Stomach smooth muscle (tissue), 2 donors: ENCODE data around the gene ALPK3.
A peak's percentile ranks its signal among the peaks of the same experiment; 100 is the strongest.
"Not testable (repeated sequence)": the region's sequence is repeated elsewhere in the genome, so short reads cannot be mapped to it uniquely, and the experiment has no call there.

ENCODE experiments used
- H3K27ac ChIP-seq: one replicate; pipeline ENCODE4 v1.7.0; 2013; ENCODE audit warnings: mild to moderate bottlenecking, low read length, inconsistent platforms
- H3K27me3 ChIP-seq, 2 donors: one replicate each; pipeline ENCODE4 v1.7.0; 2013; ENCODE audit warnings: low read length in 2 of 2; ENCODE audit not compliant: insufficient read depth in 2 of 2, control insufficient read depth in 1 of 2
- H3K36me3 ChIP-seq, 2 donors: one replicate each; pipeline ENCODE4 v1.7.0; 2013; ENCODE audit warnings: low read length in 2 of 2; ENCODE audit not compliant: control insufficient read depth in 2 of 2, insufficient read depth in 2 of 2
- H3K4me1 ChIP-seq: one replicate; pipeline ENCODE4 v1.7.0; 2013; ENCODE audit warnings: low read length; ENCODE audit not compliant: control insufficient read depth, insufficient read depth
- H3K4me3 ChIP-seq, 2 donors: one replicate each; pipeline ENCODE4 v1.7.0; 2013; ENCODE audit warnings: low read length in 2 of 2
- H3K9ac ChIP-seq, 2 donors: one replicate each; pipeline ENCODE4 v1.7.0; 2013; ENCODE audit warnings: low read length in 2 of 2, mild to moderate bottlenecking in 1 of 2
- H3K9me3 ChIP-seq, 2 donors: one replicate each; pipeline ENCODE4 v1.7.0; 2013; ENCODE audit warnings: low read length in 2 of 2; ENCODE audit not compliant: control insufficient read depth in 2 of 2
- donor health status: healthy.
- donor health status: Pancreatic carcinoma.

The ALPK3 gene

DNA sequence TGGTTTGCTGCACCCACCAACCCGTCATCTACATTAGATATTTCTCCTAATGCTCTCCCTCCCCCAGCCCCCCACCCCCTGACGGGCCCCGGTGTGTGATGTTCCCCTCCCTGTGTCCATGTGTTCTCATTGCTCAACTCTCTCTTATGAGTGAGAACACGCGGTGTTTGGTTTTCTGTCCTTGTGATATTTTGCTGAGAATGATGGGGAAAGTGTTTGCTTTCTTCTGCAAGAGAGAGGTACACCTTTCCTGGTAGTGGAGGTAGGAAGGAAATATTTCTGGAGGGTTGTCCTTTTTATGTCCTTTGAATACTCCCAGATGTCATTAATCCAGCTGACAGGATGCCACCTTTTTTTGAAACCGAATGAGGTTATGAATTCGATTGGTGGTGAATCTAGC lies 56.8 kb downstream of the ALPK3 start:
- no peak overlapping the region for H3K27ac ChIP-seq
- H3K4me1 ChIP-seq: peaks cover 13% of the 10 kb centered on the region
- H3K27me3 ChIP-seq: no peaks in the 10 kb centered on the region
- peaks cover 3 to 5% of the 10 kb centered on the region in 2 donors for H3K36me3 ChIP-seq
- no peaks in the 10 kb centered on the region for H3K9me3 ChIP-seq
- H3K9ac ChIP-seq: no peak overlapping the region
- no peak overlapping the region for H3K4me3 ChIP-seq

DNA sequence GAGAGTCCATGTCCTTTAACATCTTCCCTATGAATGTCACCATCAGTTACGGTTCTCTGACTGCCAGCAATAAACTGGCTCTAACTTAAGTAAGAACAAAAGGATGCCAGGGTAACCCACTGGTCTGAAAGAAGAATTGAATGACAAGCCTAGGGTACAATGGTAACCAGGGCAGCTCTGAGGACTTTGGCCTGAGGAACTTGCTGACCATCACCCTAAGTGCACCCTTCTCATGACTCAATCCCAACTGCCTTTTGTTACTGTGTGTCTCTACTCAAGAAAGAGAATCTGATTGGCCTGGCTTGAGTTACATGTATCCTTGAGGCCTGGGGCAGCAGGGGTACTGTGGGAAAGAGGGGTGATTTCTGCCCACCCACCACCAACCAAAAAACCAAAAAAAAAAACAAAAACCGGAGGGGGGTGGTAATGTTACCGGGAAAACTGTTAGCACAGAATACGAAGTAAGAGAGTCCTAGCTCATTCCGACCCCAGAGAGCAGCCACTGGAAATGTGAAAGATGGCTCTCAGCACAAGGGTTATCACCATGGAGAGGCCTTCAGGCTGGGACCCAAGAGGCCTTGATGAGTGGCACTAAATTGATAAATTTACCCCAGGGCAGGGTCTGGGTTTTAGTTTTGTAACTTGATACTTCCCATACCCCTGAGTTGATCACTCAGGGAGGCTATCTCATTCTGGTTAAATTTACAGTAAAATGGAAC lies 58.0 kb downstream of the ALPK3 start:
- H3K4me3 ChIP-seq: no peak overlapping the region
- H3K4me1 ChIP-seq: peaks cover 13% of the 10 kb centered on the region
- no peaks in the 10 kb centered on the region for H3K27me3 ChIP-seq
- H3K9me3 ChIP-seq: no peaks in the 10 kb centered on the region
- peak overlapping the region in 1 of 2 donors; percentile 13 for H3K9ac ChIP-seq
- no peak overlapping the region for H3K27ac ChIP-seq
- peaks cover 0 to 2% of the 10 kb centered on the region in 2 donors for H3K36me3 ChIP-seq

DNA sequence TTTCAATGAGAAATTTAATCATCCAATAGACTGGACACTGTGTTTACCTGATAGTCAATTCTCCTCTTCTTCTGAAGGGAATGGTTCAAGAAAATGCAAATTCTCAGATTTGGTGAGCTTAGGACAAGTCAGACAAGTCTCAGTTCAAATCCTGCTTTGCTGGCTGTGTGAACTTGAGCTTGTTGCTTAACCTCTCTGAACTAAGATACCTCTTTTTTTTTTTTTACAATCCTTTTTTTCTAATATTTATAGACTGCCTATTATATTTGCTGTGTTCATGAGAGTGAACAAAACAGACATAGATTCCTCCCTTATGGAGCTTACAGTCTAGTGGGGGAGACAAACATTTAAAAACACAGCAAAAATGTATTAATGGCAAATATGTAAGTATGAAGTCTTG lies 59.1 kb downstream of the ALPK3 start:
- Histone ChIP-seq H3K9ac (no peak overlapping the region), H3K4me3 (no peak overlapping the region), H3K9me3 (no peaks in the 10 kb centered on the region), H3K27ac (no peak overlapping the region), H3K4me1 (peaks cover 13% of the 10 kb centered on the region), H3K27me3 (no peaks in the 10 kb centered on the region), H3K36me3 (no peaks in the 10 kb centered on the region)

- H3K9me3 ChIP-seq, H3K9ac ChIP-seq, H3K27me3 ChIP-seq, H3K4me3 ChIP-seq, H3K36me3 ChIP-seq, H3K27ac ChIP-seq: not testable (repeated sequence)
- peaks cover 11% of the 10 kb centered on the region for H3K4me1 ChIP-seq
Observed at GRCh38 chr15:84877701-84878100, 60.5 kb downstream of the ALPK3 start.

DNA sequence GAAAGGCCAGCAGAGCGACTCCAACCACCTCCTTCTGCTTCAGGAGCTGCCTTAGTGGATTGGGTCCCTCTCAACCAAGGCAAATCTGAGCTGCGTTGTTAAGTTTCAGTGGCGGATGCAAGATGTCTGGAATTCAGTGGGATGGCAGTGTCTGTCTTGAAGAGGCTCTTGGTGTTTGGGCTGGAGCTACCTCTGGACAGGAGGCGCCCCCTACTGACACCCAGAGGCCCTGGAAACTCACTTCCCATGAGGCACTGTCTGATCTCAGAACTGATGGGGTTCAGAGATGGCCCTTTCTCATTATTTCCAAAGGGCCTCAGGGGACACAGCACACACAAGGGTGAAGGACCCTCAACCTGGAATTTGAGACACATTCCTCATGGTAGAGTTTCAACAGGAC lies 61.3 kb downstream of the ALPK3 start:
- H3K9ac ChIP-seq: peak overlapping the region in 1 of 2 donors; percentile 29
- H3K4me1 ChIP-seq: peaks cover 9% of the 10 kb centered on the region
- no peak overlapping the region for H3K27ac ChIP-seq
- no peaks in the 10 kb centered on the region for H3K36me3 ChIP-seq
- no peaks in the 10 kb centered on the region for H3K9me3 ChIP-seq
- no peaks in the 10 kb centered on the region for H3K27me3 ChIP-seq
- no peak overlapping the region for H3K4me3 ChIP-seq

DNA sequence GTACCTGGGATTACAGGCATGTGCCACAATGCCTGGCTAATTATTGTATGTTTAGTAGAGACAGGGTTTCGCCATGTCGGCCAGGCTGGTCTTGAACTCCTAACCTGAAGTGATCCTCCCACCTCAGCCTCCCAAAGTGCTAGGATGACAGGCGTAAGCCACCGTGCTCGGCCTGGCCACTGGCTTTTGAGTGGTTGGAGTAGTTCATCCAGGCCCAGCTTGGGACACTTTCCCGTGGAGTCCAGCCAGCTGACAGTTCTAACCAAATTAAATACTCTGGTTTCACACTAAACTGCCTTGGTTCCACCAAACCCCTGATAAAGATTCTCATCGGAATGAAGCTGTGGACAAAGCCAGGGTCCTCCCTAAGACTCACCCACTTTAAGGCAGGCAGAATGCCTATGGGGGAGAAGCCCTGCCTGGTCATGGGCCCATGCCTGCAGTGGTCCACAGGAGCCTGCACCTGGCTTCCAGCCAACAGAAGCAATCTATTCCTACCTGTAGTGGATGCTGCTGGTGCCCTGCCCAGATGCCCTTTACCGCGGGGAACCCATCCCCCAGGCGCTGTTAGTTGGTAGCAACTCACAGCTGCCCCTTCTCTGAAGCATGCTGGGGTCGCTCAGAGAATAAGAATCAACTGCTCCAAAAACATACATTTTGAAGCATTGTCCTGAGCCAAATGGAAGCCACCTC lies 62.1 kb downstream of the ALPK3 start:
- no peaks in the 10 kb centered on the region for H3K27me3 ChIP-seq
- H3K9ac ChIP-seq: no peak overlapping the region
- no peak overlapping the region for H3K27ac ChIP-seq
- H3K4me1 ChIP-seq: peaks cover 9% of the 10 kb centered on the region
- no peaks in the 10 kb centered on the region for H3K36me3 ChIP-seq
- H3K4me3 ChIP-seq: no peak overlapping the region
- no peaks in the 10 kb centered on the region for H3K9me3 ChIP-seq

- H3K27ac ChIP-seq: no peak overlapping the region
Observed at GRCh38 chr15:84880007-84880406, 62.9 kb downstream of the ALPK3 start.

GRCh38 chr15:84880822-84881519 lies 63.8 kb downstream of the ALPK3 start:
- H3K9ac ChIP-seq: no peak overlapping the region
- no peak overlapping the region for H3K27ac ChIP-seq
- H3K27me3 ChIP-seq: no peaks in the 10 kb centered on the region
- no peak overlapping the region for H3K4me3 ChIP-seq
- H3K4me1 ChIP-seq: peaks cover 5% of the 10 kb centered on the region
- no peaks in the 10 kb centered on the region for H3K9me3 ChIP-seq
- H3K36me3 ChIP-seq: no peaks in the 10 kb centered on the region

More at GRCh38 chr15:84880007-84880406, 62.9 kb downstream of the ALPK3 start:
- H3K36me3 ChIP-seq: no peaks in the 10 kb centered on the region
- no peak overlapping the region for H3K9ac ChIP-seq
- no peak overlapping the region for H3K4me3 ChIP-seq
- H3K4me1 ChIP-seq: peaks cover 5% of the 10 kb centered on the region
- H3K27me3 ChIP-seq: no peaks in the 10 kb centered on the region
- no peaks in the 10 kb centered on the region for H3K9me3 ChIP-seq

- Histone ChIP-seq H3K4me1 (peaks cover 5% of the 10 kb centered on the region), H3K27me3 (no peaks in the 10 kb centered on the region), H3K9me3 (no peaks in the 10 kb centered on the region), H3K27ac (no peak overlapping the region), H3K9ac (no peak overlapping the region), H3K4me3 (no peak overlapping the region), H3K36me3 (no peaks in the 10 kb centered on the region)
Observed at GRCh38 chr15:84881520-84881830, 64.3 kb downstream of the ALPK3 start.

DNA sequence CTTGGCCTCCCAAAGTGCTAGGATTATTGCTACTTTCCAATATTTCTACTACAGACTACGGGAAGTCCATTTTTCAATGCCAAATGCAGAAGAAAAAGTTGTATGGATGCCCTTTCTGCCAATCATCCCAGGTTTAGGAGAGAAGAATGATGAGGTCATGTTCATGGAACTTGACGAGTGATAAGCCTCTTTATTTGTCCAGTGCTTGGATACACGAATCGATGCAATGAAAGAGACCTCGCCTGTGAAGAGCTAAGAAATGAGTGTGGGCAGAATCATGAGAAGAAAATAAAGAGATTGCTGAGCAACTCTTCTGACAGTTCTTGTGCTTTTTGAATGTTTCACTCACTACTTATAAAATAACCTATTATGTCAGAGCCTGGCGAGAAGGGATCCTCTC lies 66.3 kb downstream of the ALPK3 start:
- H3K27me3 ChIP-seq: peaks cover 0 to 4% of the 10 kb centered on the region in 2 donors
- no peak overlapping the region for H3K9ac ChIP-seq

More for the DNA sequence above, 66.3 kb downstream of the ALPK3 start:
- Histone ChIP-seq H3K4me1 (peaks cover 3% of the 10 kb centered on the region), H3K4me3 (no peak overlapping the region), H3K9me3 (no peaks in the 10 kb centered on the region), H3K27ac (no peak overlapping the region), H3K36me3 (no peaks in the 10 kb centered on the region)
